HG02840 (cell line): Measurements from ENCODE around the gene FAM98A.

Experiments used
- ATAC-seq: cut with Tn5 transposase; IDR thresholded peaks from one replicate; pipeline ENCODE4 v1.9.1; 2021; ENCODE audit warnings: mild to moderate bottlenecking, moderate library complexity, moderate number of reproducible peaks; ENCODE audit not compliant: unreplicated experiment, low FRiP score

The FAM98A gene

GRCh38 chr2:33599175-33599942 lies at the start of gene FAM98A:
TSS of gene FAM98A (minus strand) at chr2:33599299. CDS start at chr2:33599221, 78 bp downstream.
- ATAC-seq: peak; percentile 95

- ATAC-seq: no peak
Observed at GRCh38 chr2:33645861-33646260, 46.8 kb upstream of the FAM98A start.

GRCh38 chr2:33644215-33644614 lies 45.1 kb upstream of the FAM98A start:
- no peak for ATAC-seq

GRCh38 chr2:33636001-33636400 lies 36.9 kb upstream of the FAM98A start:
- ATAC-seq: no peak

- ATAC-seq: no peak
Observed at GRCh38 chr2:33634261-33634910, 35.3 kb upstream of the FAM98A start.

GRCh38 chr2:33633315-33633714 lies 34.2 kb upstream of the FAM98A start:
- ATAC-seq: no peak

- ATAC-seq: no peak
Observed at GRCh38 chr2:33632831-33633230, 33.7 kb upstream of the FAM98A start.

GRCh38 chr2:33628031-33628827 lies 29.1 kb upstream of the FAM98A start:
- ATAC-seq: no peak

- ATAC-seq: no peak
Observed at GRCh38 chr2:33619028-33619427, 19.9 kb upstream of the FAM98A start.

- no peak for ATAC-seq
Observed at GRCh38 chr2:33617989-33618388, 18.9 kb upstream of the FAM98A start.

GRCh38 chr2:33617401-33617800 lies 18.3 kb upstream of the FAM98A start:
- ATAC-seq: no peak

GRCh38 chr2:33616873-33617272 lies 17.8 kb upstream of the FAM98A start:
- no peak for ATAC-seq

- no peak for ATAC-seq
Observed at GRCh38 chr2:33614190-33614589, 15.1 kb upstream of the FAM98A start.

GRCh38 chr2:33607905-33608304 lies 8.8 kb upstream of the FAM98A start:
- no peak for ATAC-seq

GRCh38 chr2:33607251-33607721 lies 8.2 kb upstream of the FAM98A start:
- ATAC-seq: no peak

GRCh38 chr2:33606622-33607021 lies 7.5 kb upstream of the FAM98A start:
- no peak for ATAC-seq

GRCh38 chr2:33606100-33606499 lies 7.0 kb upstream of the FAM98A start:
- ATAC-seq: no peak

- no peak for ATAC-seq
Observed at GRCh38 chr2:33605056-33605455, 6.0 kb upstream of the FAM98A start.

GRCh38 chr2:33603416-33603815 lies 4.3 kb upstream of the FAM98A start:
- no peak for ATAC-seq

- no peak for ATAC-seq
Observed at GRCh38 chr2:33602201-33602830, 3.2 kb upstream of the FAM98A start.

GRCh38 chr2:33599943-33600192 lies 769 bp upstream of the FAM98A start:
- no peak for ATAC-seq
